Inflammatory macrophage treated with lipopolysaccharide for 1 hour (primary cell): ENCODE data around the gene MEF2B.
"Not testable (repeated sequence)": the region's sequence is repeated elsewhere in the genome, so short reads cannot be mapped to it uniquely, and the experiment has no call there.

ENCODE experiments used
- DNase-seq, 2 donors: peaks; one replicate each; pipeline ENCODE4 v3.0.0-alpha.2; 2020 to 2022

The MEF2B gene

GRCh38 chr19:19154768-19155494, 15.1 kb downstream of the MEF2B start:
- no peak for DNase-seq

GRCh38 chr19:19152668-19153384, 17.2 kb downstream of the MEF2B start:
- no peak for DNase-seq

- DNase-seq: no peak
Measured at GRCh38 chr19:19151418-19151817, 18.6 kb downstream of the MEF2B start.

GRCh38 chr19:19149435-19149834, 20.6 kb downstream of the MEF2B start:
- no peak for DNase-seq

GRCh38 chr19:19148504-19148903, 21.6 kb downstream of the MEF2B start:
- DNase-seq: not testable (repeated sequence)

- no peak for DNase-seq
Measured at GRCh38 chr19:19147344-19147743, 22.7 kb downstream of the MEF2B start.

- DNase-seq: no peak
Measured at GRCh38 chr19:19146865-19147264, 23.2 kb downstream of the MEF2B start.

- DNase-seq: peak; percentile 39 to 96
Measured at GRCh38 chr19:19145684-19146608, 24.1 kb downstream of the MEF2B start.

- no peak for DNase-seq
Measured at GRCh38 chr19:19145281-19145680, 24.8 kb downstream of the MEF2B start.

GRCh38 chr19:19142347-19142746, 27.7 kb downstream of the MEF2B start:
- no peak for DNase-seq

GRCh38 chr19:19140476-19140875, 29.6 kb downstream of the MEF2B start:
- DNase-seq: no peak

- no peak for DNase-seq
Measured at GRCh38 chr19:19139876-19140229, 30.2 kb downstream of the MEF2B start.

- DNase-seq: peak; percentile 96 to 99
Measured at GRCh38 chr19:19138109-19138981, 31.7 kb downstream of the MEF2B start, which contains the start of gene TMEM161A. Gene TMEM161A, minus strand, starts transcription at chr19:19138478. Its CDS starts 50 bp downstream, at chr19:19138428.

GRCh38 chr19:19137556-19138108, 32.4 kb downstream of the MEF2B start:
- no peak for DNase-seq

- not testable (repeated sequence) for DNase-seq
Measured at GRCh38 chr19:19135713-19136112, 34.4 kb downstream of the MEF2B start.

GRCh38 chr19:19134687-19135158, 35.3 kb downstream of the MEF2B start:
- DNase-seq: peak in 1 of 2 donors; percentile 7

- no peak for DNase-seq
Measured at GRCh38 chr19:19133985-19134384, 36.1 kb downstream of the MEF2B start.

- no peak for DNase-seq
Measured at GRCh38 chr19:19132912-19133311, 37.2 kb downstream of the MEF2B start.

GRCh38 chr19:19131989-19132388, 38.1 kb downstream of the MEF2B start:
- DNase-seq: no peak

GRCh38 chr19:19126102-19126501, 44.0 kb downstream of the MEF2B start:
- DNase-seq: no peak

GRCh38 chr19:19123386-19123785, 46.7 kb downstream of the MEF2B start:
- DNase-seq: no peak

- DNase-seq: no peak
Measured at GRCh38 chr19:19122902-19123301, 47.2 kb downstream of the MEF2B start.
